Activated naive CD4-positive, alpha-beta T cell treated with anti-CD3 and anti-CD28 coated beads, Interleukin-2, amount 50 U/mL, for 24 hours (primary cell): ENCODE data around the gene KIAA0825.

Source experiments
- H3K27ac Mint-ChIP-seq: one replicate; pipeline ENCODE4 v1.8.0; 2021; ENCODE audit warnings: mild to moderate bottlenecking, mixed read lengths
- H3K27me3 Mint-ChIP-seq: one replicate; pipeline ENCODE4 v1.8.0; 2021; ENCODE audit warnings: mixed read lengths
- H3K36me3 Mint-ChIP-seq: one replicate; pipeline ENCODE4 v1.8.0; 2021; ENCODE audit warnings: mixed read lengths
- H3K4me1 Mint-ChIP-seq: one replicate; pipeline ENCODE4 v1.8.0; 2021; ENCODE audit warnings: mixed read lengths
- H3K4me3 Mint-ChIP-seq: one replicate; pipeline ENCODE4 v1.8.0; 2021; ENCODE audit warnings: mild to moderate bottlenecking, mixed read lengths
- H3K9me3 Mint-ChIP-seq: one replicate; pipeline ENCODE4 v1.8.0; 2021; ENCODE audit warnings: mixed read lengths

KIAA0825 gene

GRCh38 chr5:94395468-94395867 is 222.9 kb downstream of the KIAA0825 start:
- Mint-ChIP-seq H3K4me1 (no peaks in the 10 kb centered on the region), H3K36me3 (peaks cover 3% of the 10 kb centered on the region), H3K27ac (no peak overlapping the region), H3K9me3 (no peaks in the 10 kb centered on the region), H3K4me3 (no peak overlapping the region), H3K27me3 (no peaks in the 10 kb centered on the region)

- H3K27ac Mint-ChIP-seq = no peak overlapping the region
- no peak overlapping the region for H3K4me3 Mint-ChIP-seq
- H3K27me3 Mint-ChIP-seq = no peaks in the 10 kb centered on the region
- H3K36me3 Mint-ChIP-seq = peaks cover 1% of the 10 kb centered on the region
- no peaks in the 10 kb centered on the region for H3K4me1 Mint-ChIP-seq
- no peaks in the 10 kb centered on the region for H3K9me3 Mint-ChIP-seq
Observed at GRCh38 chr5:94391996-94392395, 226.4 kb downstream of the KIAA0825 start.

DNA sequence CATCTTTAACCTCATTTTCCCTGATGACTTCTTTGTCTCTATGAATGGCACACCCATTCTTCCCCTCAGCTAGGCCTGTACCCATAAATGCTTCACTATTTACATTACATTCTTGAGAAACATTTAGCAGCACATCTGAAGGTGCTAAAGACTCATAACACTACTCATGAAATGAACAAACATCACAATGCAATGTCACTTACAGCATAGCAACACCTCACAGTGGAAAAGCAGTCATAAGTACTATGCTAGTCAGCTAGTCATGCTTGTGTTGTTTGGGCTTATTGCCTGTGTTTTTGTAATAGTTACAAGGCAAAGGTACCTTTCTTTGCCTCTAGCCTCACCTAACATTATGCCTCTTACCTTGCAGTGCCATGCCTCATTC is 228.9 kb downstream of the KIAA0825 start:
- Mint-ChIP-seq H3K36me3 (no peaks in the 10 kb centered on the region), H3K9me3 (no peaks in the 10 kb centered on the region), H3K27me3 (no peaks in the 10 kb centered on the region), H3K4me1 (no peaks in the 10 kb centered on the region), H3K4me3 (no peak overlapping the region), H3K27ac (no peak overlapping the region)

GRCh38 chr5:94388773-94389514 is 229.5 kb downstream of the KIAA0825 start:
- H3K9me3 Mint-ChIP-seq = no peaks in the 10 kb centered on the region
- no peaks in the 10 kb centered on the region for H3K36me3 Mint-ChIP-seq
- no peaks in the 10 kb centered on the region for H3K4me1 Mint-ChIP-seq
- H3K27ac Mint-ChIP-seq = no peak overlapping the region
- H3K4me3 Mint-ChIP-seq = no peak overlapping the region
- no peaks in the 10 kb centered on the region for H3K27me3 Mint-ChIP-seq

GRCh38 chr5:94385767-94386166 is 232.6 kb downstream of the KIAA0825 start:
- Mint-ChIP-seq H3K27ac (no peak overlapping the region), H3K36me3 (no peaks in the 10 kb centered on the region), H3K9me3 (no peaks in the 10 kb centered on the region), H3K4me3 (no peak overlapping the region), H3K4me1 (no peaks in the 10 kb centered on the region), H3K27me3 (no peaks in the 10 kb centered on the region)

DNA sequence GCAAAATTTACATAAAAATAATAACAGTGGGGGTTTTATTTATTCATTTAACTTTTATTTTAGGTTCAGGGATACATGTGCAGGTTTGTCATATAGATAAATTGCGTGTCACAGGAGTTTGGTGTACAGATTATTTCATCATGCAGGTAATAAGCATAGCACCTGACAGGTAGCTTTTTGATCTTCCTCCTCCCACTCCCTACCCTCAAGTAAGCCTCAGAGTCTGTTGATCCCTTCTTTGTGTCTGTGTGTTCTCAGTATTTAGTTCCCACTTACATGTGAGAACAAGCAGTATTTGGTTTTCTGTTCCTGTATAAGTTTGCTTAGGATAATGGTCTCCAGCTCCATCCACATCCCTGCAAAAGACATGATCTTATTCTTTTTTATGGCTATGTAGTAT is 240.3 kb downstream of the KIAA0825 start:
- Mint-ChIP-seq H3K4me1 (no peaks in the 10 kb centered on the region), H3K36me3 (no peaks in the 10 kb centered on the region), H3K27ac (no peak overlapping the region), H3K9me3 (no peaks in the 10 kb centered on the region), H3K4me3 (no peak overlapping the region), H3K27me3 (no peaks in the 10 kb centered on the region)

DNA sequence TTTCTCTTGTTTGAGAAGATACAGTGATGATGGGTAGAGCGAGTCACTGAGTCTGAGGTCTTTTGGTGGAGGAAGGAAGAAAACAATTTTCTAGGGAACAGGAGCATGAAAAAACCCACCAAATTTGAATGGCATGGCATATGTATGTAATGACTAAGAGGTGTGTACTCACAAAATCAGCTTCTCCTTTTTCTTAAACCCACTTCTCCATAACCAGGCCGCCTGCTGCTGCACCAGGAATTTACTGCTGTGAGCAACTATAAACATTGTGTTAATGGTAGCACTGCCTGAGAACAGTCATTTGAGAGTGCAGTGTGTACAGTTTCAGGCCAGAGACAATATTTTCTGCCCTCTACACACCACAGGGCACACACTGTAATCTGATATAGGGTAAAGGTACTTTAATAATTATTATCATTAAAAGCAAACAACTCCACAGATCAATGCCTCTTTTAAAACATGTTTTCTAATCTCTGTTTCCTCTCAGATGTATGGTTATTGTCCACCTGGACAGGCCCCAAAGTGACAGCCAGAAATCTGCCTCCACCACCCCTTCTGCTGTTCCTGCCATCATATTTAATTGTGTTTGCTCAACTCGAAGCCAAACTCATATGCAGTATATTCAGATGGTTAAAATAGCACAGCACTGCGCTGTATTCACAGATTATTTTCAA is 241.6 kb downstream of the KIAA0825 start:
- H3K27ac Mint-ChIP-seq = no peak overlapping the region
- no peaks in the 10 kb centered on the region for H3K36me3 Mint-ChIP-seq
- H3K4me1 Mint-ChIP-seq = no peaks in the 10 kb centered on the region
- no peaks in the 10 kb centered on the region for H3K27me3 Mint-ChIP-seq
- H3K4me3 Mint-ChIP-seq = no peak overlapping the region
- no peaks in the 10 kb centered on the region for H3K9me3 Mint-ChIP-seq

DNA sequence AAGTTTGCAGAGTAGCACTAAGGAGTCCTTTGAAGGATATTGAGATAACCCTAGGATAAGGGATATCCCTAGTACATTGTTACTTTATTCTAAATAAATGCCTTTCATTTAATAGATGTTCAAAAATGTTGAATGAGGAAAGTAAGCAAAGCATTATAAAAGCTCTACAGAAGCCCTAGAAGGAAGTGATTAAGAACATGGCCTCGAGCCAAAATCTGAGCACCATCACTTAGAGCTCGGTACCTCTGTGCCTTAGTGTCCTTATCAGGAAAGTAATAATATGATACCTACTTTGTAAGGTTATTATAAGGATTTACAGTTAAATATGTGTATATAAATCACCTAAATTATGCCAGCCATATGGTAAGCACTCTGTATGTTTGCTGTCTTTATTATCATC is 242.6 kb downstream of the KIAA0825 start:
- Mint-ChIP-seq H3K36me3 (no peaks in the 10 kb centered on the region), H3K27ac (no peak overlapping the region), H3K27me3 (no peaks in the 10 kb centered on the region), H3K4me1 (no peaks in the 10 kb centered on the region), H3K4me3 (no peak overlapping the region), H3K9me3 (no peaks in the 10 kb centered on the region)

- no peaks in the 10 kb centered on the region for H3K9me3 Mint-ChIP-seq
- H3K4me1 Mint-ChIP-seq = no peaks in the 10 kb centered on the region
- H3K27ac Mint-ChIP-seq = no peak overlapping the region
- H3K36me3 Mint-ChIP-seq = no peaks in the 10 kb centered on the region
- no peak overlapping the region for H3K4me3 Mint-ChIP-seq
- no peaks in the 10 kb centered on the region for H3K27me3 Mint-ChIP-seq
Observed at GRCh38 chr5:94374336-94374735, 244.1 kb downstream of the KIAA0825 start.

GRCh38 chr5:94367900-94368299 is 250.5 kb downstream of the KIAA0825 start:
- no peaks in the 10 kb centered on the region for H3K4me1 Mint-ChIP-seq
- no peaks in the 10 kb centered on the region for H3K9me3 Mint-ChIP-seq

DNA sequence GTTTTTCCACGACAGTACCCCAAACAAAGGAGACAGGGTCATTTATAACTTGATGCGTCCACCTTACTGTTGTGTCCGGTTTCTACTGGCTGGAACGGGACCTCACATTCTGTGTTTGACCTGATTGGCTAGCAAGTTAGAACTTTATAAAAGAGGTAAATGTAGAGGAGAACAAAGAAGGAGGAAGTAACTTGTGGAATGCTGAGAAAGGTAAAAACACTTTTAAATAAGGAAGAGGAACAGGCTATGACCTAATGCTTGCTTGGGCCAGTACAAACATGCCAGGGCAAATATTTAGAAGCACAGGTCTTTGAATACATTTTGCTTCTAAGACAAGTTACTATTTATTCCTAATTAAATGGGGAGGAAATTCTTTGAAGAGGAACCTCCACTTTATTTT is 251.6 kb downstream of the KIAA0825 start:
- Mint-ChIP-seq H3K36me3 (no peaks in the 10 kb centered on the region), H3K4me1 (no peaks in the 10 kb centered on the region)

More at GRCh38 chr5:94367900-94368299, 250.5 kb downstream of the KIAA0825 start:
- Mint-ChIP-seq H3K27me3 (no peaks in the 10 kb centered on the region), H3K4me3 (no peak overlapping the region), H3K27ac (no peak overlapping the region), H3K36me3 (no peaks in the 10 kb centered on the region)

DNA sequence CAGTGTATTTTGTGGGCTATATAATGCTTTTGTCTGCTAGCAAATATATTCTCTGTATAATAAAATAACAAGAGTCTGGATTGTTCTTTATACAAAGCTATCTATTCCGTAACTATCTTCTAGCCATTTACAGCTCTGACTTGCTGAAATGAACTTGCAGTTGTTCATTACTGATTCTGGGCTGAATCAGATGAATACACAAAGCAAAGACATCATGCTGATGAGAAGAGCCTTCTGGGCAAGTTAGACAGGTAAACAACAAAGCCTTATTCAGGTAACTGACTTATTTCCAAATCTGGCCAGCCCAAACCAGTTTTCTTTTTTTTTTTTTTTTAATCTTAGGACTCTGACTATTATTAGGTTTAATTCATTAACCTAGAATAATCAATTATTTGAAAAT is 255.5 kb downstream of the KIAA0825 start:
- no peaks in the 10 kb centered on the region for H3K36me3 Mint-ChIP-seq
- H3K27me3 Mint-ChIP-seq = no peaks in the 10 kb centered on the region
- no peaks in the 10 kb centered on the region for H3K4me1 Mint-ChIP-seq
- H3K9me3 Mint-ChIP-seq = no peaks in the 10 kb centered on the region
- H3K4me3 Mint-ChIP-seq = no peak overlapping the region
- no peak overlapping the region for H3K27ac Mint-ChIP-seq

More for the DNA sequence above, 251.6 kb downstream of the KIAA0825 start:
- Mint-ChIP-seq H3K4me3 (no peak overlapping the region), H3K27ac (no peak overlapping the region), H3K27me3 (no peaks in the 10 kb centered on the region), H3K9me3 (no peaks in the 10 kb centered on the region)

GRCh38 chr5:94361832-94362796 is 256.3 kb downstream of the KIAA0825 start:
- H3K4me1 Mint-ChIP-seq = no peaks in the 10 kb centered on the region
- no peaks in the 10 kb centered on the region for H3K36me3 Mint-ChIP-seq
- H3K27me3 Mint-ChIP-seq = no peaks in the 10 kb centered on the region
- H3K9me3 Mint-ChIP-seq = no peaks in the 10 kb centered on the region
- H3K27ac Mint-ChIP-seq = no peak overlapping the region
- H3K4me3 Mint-ChIP-seq = no peak overlapping the region

GRCh38 chr5:94361161-94361560 is 257.2 kb downstream of the KIAA0825 start:
- Mint-ChIP-seq H3K27me3 (no peaks in the 10 kb centered on the region), H3K4me3 (no peak overlapping the region), H3K9me3 (no peaks in the 10 kb centered on the region), H3K36me3 (no peaks in the 10 kb centered on the region), H3K27ac (no peak overlapping the region), H3K4me1 (no peaks in the 10 kb centered on the region)

DNA sequence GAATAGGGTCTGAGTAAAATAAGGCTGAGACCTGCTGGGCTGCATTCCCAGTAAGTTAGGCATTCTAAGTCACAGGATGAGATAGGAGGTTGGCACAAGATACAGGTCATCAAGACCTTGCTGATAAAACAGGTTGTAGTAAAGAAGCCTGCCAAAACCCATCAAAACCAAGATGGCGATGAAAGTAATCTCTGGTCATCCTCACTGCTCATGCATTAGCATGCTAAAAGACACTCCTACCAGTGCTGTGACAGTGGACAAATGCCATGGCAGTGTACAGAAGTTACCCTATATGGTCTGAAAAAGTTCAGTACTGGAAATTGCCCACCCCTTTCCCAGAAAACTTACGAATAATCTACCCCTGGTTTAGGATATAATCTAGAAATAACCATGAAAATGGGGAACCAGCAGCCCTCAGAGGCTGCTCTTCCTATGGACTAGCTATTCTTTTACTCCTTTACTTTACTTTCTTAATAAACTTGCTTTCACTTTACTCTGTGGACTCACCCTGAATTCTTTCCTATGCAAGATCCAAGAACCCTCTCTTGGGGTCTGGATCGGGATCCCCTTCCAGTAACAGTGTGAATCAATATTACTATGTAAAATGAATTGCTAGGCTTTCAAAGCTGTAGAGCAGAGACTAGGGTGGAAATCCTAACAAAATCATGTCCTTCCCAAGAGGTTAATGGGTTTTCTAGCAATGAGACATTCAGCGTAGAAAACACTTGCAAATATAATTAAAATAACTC is 257.8 kb downstream of the KIAA0825 start:
- H3K4me3 Mint-ChIP-seq = no peak overlapping the region
- H3K27ac Mint-ChIP-seq = no peak overlapping the region
- no peaks in the 10 kb centered on the region for H3K4me1 Mint-ChIP-seq
- no peaks in the 10 kb centered on the region for H3K27me3 Mint-ChIP-seq
- no peaks in the 10 kb centered on the region for H3K9me3 Mint-ChIP-seq
- no peaks in the 10 kb centered on the region for H3K36me3 Mint-ChIP-seq
